GM18873 (cell line): ENCODE data around the gene RNF220.

ENCODE experiments used
- ATAC-seq: cut with Tn5 transposase; IDR thresholded peaks from one replicate; pipeline ENCODE4 v1.9.1; 2021; ENCODE audit warnings: mild to moderate bottlenecking, moderate library complexity, moderate number of reproducible peaks; ENCODE audit not compliant: unreplicated experiment, low FRiP score

The RNF220 gene

DNA sequence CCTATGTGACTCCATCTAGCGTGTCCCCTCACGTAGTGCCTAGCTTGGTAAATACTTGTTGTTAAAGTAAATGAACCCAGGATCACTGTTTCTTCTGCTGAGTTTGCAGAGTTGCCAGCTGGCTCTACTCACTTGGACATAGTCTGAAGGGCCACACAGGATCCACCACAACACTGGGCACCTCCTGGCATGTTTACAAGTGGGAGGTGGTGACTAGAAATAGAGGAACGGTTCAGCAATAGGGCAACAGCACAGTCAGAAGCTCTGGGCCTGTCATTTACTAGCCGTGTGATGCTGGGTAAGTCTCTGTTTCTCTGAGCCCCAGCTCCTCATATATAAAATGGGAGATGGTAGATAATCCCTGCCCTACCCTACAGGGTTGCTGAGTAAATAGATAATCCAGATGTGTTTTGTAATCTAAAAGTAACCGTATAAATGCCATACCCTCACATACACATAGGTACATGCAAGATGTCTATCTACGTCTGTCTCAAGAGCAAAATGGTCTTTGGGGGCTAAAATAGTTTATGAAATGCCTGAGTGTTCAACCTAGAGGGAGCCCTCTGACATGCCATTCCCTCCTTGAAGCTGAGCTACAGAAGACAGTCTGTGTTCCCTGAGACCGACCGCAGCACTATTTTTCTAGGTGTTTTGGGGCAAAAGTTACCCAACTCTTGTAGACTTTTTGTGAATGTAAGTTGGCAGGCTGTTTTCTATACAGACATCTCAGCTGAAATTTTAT is 20.5 kb downstream of the RNF220 start:
- no peak for ATAC-seq

GRCh38 chr1:44431861-44432260 is 26.8 kb downstream of the RNF220 start:
- ATAC-seq, result no peak

DNA sequence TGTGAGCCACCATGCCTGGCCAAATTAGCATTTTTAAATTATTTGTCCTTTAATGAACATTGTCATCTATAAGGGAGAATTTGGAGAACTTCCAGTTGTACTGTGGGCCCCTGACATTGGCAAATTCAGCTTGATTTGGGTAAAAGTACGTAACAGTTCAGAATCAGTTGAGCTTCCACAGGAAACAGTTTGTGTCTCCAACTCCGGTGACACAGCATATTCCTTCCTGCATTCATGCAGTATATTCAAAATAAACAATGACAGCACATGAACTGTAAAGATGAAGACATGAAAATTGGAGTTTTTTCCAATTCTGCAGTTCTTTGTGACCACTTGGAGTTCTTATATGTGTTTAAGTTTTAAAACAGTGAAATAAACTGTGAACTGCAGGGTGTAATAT is 28.2 kb downstream of the RNF220 start:
- ATAC-seq, result no peak

DNA sequence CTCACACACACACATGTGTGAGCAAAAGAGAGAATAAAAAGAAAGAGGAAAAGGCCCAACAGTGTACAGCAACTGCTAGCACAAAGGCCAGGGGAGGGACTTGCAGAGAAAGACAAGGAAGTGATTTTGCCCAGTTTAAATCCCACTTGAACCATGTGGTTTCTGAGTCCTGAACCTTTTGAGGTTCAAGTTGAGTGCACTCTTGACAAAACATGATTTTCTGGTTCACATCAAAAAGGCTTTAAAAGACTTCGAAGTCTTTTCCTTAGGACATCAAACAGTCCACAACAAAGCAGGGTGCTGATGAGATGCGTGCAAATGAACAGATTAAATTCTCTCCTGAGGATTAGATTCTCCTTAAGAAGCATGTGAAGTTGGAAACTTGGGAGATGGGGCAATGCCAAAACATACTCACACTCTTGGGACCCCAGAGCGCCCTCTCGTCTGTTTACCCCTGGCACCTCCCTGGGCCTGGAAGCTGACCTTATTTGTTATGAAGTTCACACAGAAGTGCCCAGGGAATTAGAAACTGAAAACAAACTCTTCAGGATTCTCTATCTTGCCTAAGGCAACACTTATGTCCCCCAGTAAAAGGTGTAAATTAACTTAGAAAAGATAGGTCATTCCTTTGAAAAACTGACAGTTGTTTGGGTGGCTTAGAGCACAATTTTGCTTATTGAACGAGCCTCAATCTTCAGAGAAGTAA is 31.5 kb downstream of the RNF220 start:
- ATAC-seq, result no peak

DNA sequence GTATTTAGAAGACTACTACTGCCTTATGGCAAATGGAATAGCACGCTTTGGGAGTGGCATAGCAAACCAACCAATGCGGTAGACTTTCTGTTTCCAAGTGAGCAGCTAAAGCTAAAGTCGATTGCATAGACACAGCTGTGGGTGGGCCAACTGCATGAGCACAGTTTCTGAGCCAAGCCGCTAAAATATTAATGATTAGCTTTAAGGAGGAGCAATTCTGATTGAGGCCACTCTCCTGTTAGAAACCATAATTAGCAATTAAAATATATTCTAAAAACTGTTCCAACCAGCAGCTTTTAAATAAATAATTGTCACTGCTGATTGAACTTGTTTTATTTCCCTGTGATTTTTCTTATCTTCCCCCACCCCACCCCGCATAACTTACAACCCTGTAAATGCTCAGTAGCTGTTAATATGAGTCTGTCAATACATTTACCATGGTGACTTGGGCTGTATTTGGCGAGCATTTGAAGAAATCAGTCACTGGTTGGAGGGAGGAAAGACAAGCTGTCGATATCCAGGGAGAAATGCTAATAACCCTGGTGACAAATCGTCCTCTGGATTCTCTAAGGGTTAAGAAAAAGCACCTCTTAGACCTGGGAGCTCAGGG is 32.2 kb downstream of the RNF220 start:
- ATAC-seq, result no peak

GRCh38 chr1:44442791-44443190 is 37.7 kb downstream of the RNF220 start:
- ATAC-seq, result no peak

- no peak for ATAC-seq
Observed at GRCh38 chr1:44447051-44447810, 42.2 kb downstream of the RNF220 start.

GRCh38 chr1:44453798-44454349 is 48.8 kb downstream of the RNF220 start:
- ATAC-seq, result no peak

- ATAC-seq, result no peak
Observed at GRCh38 chr1:44454704-44455103, 49.6 kb downstream of the RNF220 start.

DNA sequence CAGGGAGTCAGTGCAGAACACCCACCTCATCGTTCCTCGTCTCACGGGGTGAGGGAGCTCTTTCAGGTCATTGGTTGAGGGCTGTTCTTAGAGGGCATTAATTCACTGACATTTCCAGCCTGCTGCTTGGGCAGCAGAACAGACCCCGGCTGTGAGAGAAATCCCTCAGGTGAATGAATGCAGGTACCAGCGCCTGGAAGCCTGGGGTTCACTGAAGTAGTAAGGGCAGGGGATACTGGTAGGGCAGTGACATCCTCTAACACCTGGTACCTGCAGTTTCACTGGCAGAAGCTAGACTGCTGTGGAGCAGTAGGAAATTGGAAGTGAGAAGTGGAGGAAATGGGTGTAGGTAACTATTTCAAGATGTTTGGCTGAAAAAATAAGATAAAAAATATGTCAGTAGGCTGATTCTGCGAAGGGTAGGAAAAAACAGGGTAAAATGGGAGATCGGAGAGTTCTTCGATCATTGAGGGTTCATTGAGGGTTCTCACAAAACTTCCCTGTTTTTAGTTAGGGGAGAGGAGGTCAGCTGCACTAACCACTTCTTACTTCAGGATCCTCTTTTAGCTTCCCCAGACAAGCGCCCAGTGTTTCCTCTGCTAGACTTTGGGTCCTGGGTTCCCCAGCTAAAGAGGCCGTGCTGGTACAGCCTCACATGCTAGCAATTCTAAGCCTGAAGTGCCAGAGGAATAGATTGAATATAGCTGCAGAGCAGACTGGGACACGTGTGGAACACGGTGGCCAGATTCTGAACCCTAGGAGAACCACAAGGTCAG is 55.2 kb downstream of the RNF220 start:
- no peak for ATAC-seq

DNA sequence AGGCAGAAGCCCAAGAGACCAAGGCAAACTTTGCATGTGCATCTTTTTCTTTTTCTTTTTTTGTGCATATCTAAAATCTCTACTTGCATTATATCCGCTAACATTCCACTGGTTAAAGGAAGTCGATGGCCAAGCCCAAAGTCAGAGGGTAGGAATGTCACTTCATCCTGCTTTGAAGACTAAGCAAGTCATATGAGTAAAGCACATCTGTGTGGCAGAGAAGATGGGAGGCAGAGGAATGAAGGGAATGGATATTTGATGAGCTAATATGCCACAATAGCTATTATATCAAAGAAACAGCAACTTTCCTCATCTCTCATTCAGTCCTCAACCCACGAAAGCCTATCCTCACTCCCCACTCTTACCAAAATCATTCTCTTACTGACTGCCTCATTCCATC is 59.3 kb downstream of the RNF220 start:
- no peak for ATAC-seq

GRCh38 chr1:44467566-44467965 is 62.5 kb downstream of the RNF220 start:
- ATAC-seq, result no peak

DNA sequence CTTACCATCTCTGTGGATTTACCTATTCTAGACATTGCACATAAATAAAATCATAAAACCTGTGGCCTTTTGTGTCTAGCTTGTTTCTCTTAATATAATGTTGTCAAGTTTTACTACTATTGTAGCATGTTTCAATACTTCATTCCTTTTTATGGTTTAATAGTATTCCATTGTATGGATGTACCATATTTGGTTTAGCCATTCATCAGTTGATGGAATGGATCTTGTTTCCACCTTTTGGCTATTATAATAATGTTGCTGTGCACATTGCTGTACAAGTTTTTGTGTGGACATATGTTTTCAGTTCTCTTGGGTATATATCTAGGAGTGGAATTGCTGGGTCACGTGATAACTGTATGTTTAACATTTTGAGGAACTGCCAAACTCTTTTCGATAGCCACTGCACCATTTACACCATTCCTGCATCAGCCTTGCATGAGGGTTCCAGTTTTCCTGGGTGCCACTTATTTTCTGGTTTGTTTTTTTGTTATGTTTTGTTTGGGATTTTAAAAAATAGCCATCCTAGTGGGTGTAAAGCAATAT is 66.9 kb downstream of the RNF220 start:
- no peak for ATAC-seq

DNA sequence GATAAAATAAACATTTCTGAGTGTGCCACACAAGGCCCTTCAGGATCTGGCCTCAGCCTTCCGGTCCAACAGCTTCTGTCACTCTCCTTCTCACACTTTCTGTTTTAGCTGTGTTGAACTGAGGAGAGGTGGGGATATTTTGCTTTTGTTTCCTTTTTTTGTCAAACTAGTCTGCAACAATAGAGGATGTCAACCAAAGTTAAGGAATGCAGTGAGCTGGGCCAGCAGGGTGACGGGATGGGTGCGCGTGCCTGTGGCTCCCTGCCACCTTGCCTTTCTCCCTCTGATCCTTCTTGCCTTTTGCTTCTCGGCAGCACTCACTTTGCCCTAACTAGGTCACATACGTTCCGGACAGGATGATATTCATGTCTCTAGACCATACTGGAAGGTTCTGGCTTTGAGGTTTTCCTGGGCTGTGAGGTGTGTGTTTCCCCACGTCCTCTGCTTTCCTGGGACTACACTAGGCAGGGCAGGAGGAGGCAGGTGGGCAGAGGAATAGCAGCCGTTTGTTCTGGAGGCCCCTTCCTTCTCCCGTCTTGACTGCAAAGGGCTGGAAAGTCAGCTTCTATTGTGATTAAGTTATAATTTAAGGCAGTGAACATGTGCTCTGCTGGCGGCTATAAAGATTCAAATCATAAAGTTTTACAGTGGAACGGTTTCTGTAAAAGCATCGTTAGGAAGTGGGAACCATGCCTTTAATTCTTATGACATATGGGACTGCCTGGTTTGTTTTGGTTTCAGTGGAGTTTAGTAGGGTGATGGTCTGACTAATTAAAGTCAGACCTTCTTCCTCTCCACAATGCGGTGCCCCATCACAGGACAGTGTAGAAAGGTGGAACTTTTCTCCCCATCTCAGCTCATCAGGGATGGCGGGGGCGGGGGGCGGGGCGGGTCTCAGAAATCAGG is 67.8 kb downstream of the RNF220 start:
- ATAC-seq, result no peak

GRCh38 chr1:44476891-44477290 is 71.8 kb downstream of the RNF220 start:
- ATAC-seq, result no peak

DNA sequence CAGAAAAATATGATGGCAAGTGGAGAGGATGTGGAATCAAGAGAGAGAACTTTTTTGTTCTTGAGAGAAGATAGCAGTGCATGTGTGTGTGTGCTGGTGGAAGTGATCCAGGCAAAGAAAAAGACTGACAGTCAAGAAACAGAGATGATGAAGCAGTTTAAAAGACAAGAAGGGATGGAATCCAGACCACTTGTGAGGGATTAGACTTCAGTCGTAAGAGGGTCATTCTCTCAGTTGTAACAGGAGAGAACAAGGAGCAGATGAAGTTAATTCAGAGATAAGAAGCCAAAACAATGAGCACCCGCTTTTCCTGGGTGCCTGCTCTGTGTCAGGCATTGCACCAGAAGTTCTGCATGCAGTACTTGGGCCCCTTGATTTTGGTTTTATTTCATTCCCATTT is 76.6 kb downstream of the RNF220 start:
- no peak for ATAC-seq

DNA sequence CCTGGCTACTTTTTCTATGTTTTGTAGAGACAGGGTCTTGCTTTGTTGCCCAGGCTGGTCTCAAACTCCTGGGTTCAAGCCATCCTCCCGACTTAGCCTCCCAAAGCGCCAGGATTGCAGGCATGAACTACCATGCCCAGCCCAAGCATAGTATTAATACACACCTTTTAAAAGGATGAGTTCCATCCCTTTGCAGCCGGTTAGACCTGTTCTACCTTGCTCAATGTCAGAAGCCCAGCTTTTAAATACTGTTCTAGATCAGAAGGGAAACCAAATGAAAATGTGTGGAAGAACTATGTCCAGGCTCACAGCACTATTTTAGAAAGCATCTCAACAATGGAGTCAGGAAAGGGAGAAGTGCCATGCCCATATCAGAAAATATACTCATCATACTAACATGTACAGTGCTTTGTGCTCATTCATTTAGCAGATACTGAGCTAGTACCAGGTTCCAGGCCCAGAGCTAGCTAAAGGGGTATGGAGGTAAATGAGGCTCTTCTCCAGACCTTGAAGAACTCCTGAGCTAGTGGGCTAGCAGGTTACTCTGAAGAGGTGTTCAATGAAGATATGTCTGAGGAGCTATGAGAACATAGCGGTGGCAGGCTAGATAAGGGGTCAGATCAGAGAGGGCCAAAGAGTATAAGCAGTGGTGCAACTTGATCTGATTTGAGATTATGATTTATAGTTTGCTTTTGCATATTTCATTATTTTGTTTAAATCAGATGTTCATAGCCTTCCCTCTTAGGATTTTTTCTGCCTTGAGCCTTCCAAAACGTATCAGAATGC is 78.2 kb downstream of the RNF220 start:
- ATAC-seq, result no peak

GRCh38 chr1:44484155-44484688 is 79.2 kb downstream of the RNF220 start:
- no peak for ATAC-seq
